Measurements from ENCODE around the gene SLC16A6. TPM values are rescaled to one million over a fixed set of nuclear protein-coding genes. Genes with fewer than 3 reads are reported as not detected.
"Not testable (repeated sequence)": the region's sequence is repeated elsewhere in the genome, so short reads cannot be mapped to it uniquely, and the experiment has no call there.

Gene SLC16A6
- total RNA-seq, 1 donor from 2014 or later: 0.23 TPM

DNA sequence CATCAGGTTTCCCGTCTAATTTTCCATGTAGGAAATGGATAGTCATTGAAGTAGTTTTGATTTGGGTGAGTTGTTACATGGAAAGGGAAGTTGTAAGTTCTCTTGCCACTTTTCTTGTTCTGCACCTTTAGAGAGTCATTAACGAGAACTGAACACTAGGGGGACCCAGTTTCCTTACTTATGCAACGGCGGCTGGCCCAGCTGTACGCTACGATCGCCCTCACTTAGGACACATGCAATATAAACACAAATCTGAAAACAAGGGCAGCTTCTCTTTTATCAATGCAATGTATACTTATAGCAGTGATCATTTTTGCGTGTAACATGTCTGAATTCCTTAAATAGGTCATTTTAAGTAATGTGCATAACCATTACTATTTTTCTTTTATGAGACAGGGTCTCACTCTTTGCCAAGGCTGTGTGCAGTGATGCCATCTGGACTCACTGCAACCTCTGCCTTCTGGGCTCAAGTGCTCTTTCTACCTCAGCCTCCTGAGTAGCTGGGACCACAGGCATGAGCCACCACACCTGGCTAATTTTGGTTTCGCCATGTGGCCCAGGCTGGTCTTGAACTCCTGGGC, 27.7 kb downstream of the SLC16A6 start:
- not testable (repeated sequence) for H3K4me3 Mint-ChIP-seq; H3K9me3 Mint-ChIP-seq; H3K27me3 Mint-ChIP-seq (ENCODE audit: low read depth); H3K36me3 Mint-ChIP-seq (ENCODE audit: low read depth); H3K27ac Mint-ChIP-seq (ENCODE audit: unreplicated experiment)
- peak; percentile 26 for DNase-seq (ENCODE audit: low read depth, low spot score)
- TF ChIP-seq, protein P1, sequence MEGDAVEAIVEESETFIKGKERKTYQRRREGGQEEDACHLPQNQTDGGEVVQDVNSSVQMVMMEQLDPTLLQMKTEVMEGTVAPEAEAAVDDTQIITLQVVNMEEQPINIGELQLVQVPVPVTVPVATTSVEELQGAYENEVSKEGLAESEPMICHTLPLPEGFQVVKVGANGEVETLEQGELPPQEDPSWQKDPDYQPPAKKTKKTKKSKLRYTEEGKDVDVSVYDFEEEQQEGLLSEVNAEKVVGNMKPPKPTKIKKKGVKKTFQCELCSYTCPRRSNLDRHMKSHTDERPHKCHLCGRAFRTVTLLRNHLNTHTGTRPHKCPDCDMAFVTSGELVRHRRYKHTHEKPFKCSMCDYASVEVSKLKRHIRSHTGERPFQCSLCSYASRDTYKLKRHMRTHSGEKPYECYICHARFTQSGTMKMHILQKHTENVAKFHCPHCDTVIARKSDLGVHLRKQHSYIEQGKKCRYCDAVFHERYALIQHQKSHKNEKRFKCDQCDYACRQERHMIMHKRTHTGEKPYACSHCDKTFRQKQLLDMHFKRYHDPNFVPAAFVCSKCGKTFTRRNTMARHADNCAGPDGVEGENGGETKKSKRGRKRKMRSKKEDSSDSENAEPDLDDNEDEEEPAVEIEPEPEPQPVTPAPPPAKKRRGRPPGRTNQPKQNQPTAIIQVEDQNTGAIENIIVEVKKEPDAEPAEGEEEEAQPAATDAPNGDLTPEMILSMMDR (conservative IDR thresholded peaks at IDR 0.05): peak; percentile 74
- peaks cover 20% of the 10 kb centered on the region for H3K4me1 Mint-ChIP-seq

DNA sequence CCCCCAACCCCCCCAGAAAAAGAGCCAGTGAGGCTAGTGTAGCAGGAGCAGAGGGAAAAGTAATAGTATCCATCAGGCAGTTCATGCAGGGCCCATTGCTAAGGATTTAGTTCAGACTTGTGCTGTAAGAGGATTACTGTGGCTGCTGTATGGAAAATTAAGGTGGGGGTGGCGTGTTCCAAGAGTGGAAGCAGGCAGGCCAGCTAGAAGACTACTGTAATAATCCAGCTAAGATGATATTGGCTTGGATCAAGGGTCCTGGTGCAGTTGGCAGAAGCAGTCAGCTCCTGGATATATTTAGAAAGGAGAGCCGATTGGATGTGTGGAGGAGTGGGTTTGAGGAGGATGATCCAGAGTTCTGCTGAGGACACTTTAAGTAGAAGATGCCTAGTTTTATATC, 28.5 kb downstream of the SLC16A6 start:
- H3K27me3 Mint-ChIP-seq (ENCODE audit: low read depth); DNase-seq (ENCODE audit: low read depth, low spot score); H3K36me3 Mint-ChIP-seq (ENCODE audit: low read depth); H3K9me3 Mint-ChIP-seq; H3K27ac Mint-ChIP-seq (ENCODE audit: unreplicated experiment); H3K4me3 Mint-ChIP-seq: not testable (repeated sequence)
- peaks cover 20% of the 10 kb centered on the region for H3K4me1 Mint-ChIP-seq

DNA sequence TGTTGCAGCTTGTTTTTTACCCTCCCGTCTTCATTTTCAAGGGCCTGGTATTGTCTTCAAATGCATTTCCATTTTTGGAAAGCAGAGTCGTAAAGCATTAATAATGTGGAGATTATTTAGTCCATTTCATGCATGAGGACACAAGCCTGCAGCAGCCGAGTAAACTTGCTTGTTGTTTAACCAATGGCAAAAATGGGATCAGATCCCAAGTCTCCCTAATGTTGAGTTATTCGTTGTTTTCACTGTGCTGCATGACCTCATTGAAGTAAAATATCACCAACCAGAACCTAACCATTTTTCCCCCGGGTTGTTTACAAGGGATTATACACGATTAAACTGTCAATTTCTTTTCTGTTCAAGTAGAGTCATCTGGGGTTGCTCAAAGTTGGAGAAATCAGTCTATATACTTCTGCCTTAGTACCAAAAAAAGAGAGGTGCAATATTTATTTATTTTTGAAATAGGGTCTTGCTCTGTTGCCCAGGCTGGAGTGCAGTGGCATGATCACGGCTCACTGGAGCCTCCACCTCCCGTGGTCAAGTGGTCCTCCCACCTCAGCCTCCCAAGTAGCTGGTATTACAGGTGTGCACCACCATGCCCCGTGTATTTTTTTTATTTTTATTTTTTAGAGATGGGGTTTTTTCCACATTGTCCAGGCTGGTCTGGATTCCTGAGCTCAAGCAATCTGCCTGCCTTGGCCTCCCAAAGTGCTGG, 30.7 kb downstream of the SLC16A6 start:
- H3K9me3 Mint-ChIP-seq: no peaks in the 10 kb centered on the region
- peaks cover 20% of the 10 kb centered on the region for H3K4me1 Mint-ChIP-seq
- TF ChIP-seq, protein P1 (conservative IDR thresholded peaks at IDR 0.05): no peak
- no peak overlapping the region for H3K4me3 Mint-ChIP-seq
- no peaks in the 10 kb centered on the region for H3K27me3 Mint-ChIP-seq (ENCODE audit: low read depth)
- H3K36me3 Mint-ChIP-seq (ENCODE audit: low read depth): peaks cover 8% of the 10 kb centered on the region
- H3K27ac Mint-ChIP-seq (ENCODE audit: unreplicated experiment): no peak overlapping the region
- no peak for DNase-seq (ENCODE audit: low read depth, low spot score)

DNA sequence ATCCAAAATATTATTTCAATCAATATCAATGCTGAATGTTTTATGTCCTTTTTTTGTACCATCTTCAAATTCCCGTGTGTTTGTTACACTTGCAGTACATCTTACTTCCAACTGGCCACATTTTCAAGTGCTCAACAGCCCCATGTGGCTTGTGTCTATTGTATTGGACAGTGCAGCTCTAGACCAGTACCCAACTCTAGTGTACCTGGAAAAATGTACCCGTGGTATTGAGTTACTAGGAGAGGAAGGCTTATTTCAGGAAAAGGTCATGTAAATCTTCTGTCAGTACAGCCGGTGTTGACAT, 31.3 kb downstream of the SLC16A6 start:
- DNase-seq (ENCODE audit: low read depth, low spot score); H3K36me3 Mint-ChIP-seq (ENCODE audit: low read depth); H3K27ac Mint-ChIP-seq (ENCODE audit: unreplicated experiment); H3K27me3 Mint-ChIP-seq (ENCODE audit: low read depth); H3K4me3 Mint-ChIP-seq; H3K9me3 Mint-ChIP-seq: not testable (repeated sequence)
- H3K4me1 Mint-ChIP-seq: peaks cover 20% of the 10 kb centered on the region

DNA sequence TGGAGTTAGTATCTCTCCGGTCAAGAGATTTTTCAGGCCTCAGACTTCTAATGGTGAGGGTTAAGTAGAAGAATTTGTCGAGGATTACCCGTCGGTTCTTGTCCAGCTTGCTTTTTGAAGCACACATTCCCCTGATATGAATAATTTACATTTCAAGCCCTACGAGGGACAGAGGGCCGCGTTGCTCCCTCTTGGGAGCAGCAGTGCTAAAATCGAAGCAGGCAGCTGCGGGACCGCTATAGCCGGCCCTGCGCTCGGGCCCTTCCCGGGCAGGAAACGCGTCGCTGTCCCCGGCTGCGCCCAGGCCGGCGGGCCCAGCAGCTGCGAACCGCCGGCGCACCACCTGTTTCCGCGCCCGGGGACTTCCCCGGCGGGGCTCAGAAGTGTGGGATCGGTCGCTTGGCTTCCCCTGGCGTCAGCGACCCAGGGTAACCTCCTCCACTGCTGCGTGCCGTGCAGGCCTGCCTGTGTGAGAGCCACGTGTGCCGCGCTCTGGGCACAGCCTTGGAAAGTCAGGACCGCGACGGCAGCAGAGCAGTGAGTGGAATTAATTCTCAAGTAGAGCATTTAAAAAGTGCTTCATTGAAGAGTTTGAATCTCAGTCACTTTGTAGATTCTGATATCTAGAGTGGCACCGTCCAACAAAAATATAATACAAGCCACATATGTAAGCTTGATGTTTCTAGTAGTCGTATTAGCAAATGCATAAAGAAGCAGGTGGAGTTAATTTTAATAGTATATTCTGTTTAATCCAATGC, 31.9 kb downstream of the SLC16A6 start:
- not testable (repeated sequence) for H3K27me3 Mint-ChIP-seq (ENCODE audit: low read depth); H3K9me3 Mint-ChIP-seq
- peaks cover 12% of the 10 kb centered on the region for H3K36me3 Mint-ChIP-seq (ENCODE audit: low read depth)
- H3K4me1 Mint-ChIP-seq: peaks cover 20% of the 10 kb centered on the region
- H3K27ac Mint-ChIP-seq (ENCODE audit: unreplicated experiment): peak overlapping the region; percentile 88
- peak overlapping the region; percentile 44 for H3K4me3 Mint-ChIP-seq
- DNase-seq (ENCODE audit: low read depth, low spot score): peak; percentile 18

DNA sequence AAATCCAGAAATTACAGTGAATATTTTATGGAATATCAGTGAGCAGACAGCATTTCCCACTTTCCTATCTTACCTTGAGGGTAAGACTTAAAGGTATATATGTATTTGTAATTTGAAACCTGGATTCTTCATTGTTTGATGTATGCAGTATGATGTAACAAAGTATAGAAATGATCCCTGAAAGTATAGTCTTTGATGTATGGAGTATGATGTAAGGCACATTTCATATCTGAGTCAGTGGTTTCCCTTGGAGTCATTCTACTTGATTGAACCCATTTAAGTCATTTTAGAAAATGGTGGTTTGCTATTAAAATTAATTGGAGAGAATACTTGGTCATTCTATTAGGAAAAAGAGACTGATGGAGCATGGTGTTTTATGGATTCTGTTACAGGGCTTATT, 33.0 kb downstream of the SLC16A6 start:
- Mint-ChIP-seq H3K27me3 (ENCODE audit: low read depth) (no peaks in the 10 kb centered on the region), H3K4me3 (no peak overlapping the region), H3K4me1 (peaks cover 17% of the 10 kb centered on the region), H3K36me3 (ENCODE audit: low read depth) (peaks cover 14% of the 10 kb centered on the region), H3K27ac (ENCODE audit: unreplicated experiment) (no peak overlapping the region), H3K9me3 (no peaks in the 10 kb centered on the region)
- TF ChIP-seq, protein P1 (conservative IDR thresholded peaks at IDR 0.05): no peak
- no peak for DNase-seq (ENCODE audit: low read depth, low spot score)

DNA sequence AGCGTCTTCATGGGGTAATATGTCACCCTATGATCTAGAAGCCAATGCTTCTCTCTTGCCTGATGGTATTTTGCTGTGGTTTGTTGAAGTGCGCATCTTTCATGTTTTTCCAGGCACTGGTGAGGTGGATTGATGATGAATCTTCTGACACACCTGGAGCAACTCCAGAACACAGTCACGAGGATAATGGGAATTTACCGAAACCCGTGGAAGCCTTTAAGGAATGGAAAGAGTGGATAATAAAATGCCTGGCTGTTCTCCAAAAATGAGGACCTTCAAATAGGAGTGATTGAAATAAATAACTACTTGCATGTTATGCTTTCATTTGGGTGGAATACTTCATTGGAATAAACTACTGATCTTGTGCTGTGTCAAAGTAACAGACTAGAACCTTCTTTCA, 34.2 kb downstream of the SLC16A6 start:
- DNase-seq (ENCODE audit: low read depth, low spot score); H3K27ac Mint-ChIP-seq (ENCODE audit: unreplicated experiment); H3K4me3 Mint-ChIP-seq: not testable (repeated sequence)

More for the DNA sequence above, 34.2 kb downstream of the SLC16A6 start:
- H3K9me3 Mint-ChIP-seq; H3K27me3 Mint-ChIP-seq (ENCODE audit: low read depth): not testable (repeated sequence)
- H3K4me1 Mint-ChIP-seq: peaks cover 15% of the 10 kb centered on the region
- H3K36me3 Mint-ChIP-seq (ENCODE audit: low read depth): peaks cover 15% of the 10 kb centered on the region
